Activated CD8-positive, alpha-beta memory T cell treated with anti-CD3 and anti-CD28 coated beads, Interleukin-2, amount 50 U/mL, for 1 hour (primary cell): ENCODE results near the gene SSBP1.
"Not testable (repeated sequence)": the region's sequence is repeated elsewhere in the genome, so short reads cannot be mapped to it uniquely, and the experiment has no call there.

Source experiments
- DNase-seq: peaks from one replicate; pipeline ENCODE4 v3.0.0-alpha.2; 2020; ENCODE audit errors: extremely low read depth

The SSBP1 gene

DNA sequence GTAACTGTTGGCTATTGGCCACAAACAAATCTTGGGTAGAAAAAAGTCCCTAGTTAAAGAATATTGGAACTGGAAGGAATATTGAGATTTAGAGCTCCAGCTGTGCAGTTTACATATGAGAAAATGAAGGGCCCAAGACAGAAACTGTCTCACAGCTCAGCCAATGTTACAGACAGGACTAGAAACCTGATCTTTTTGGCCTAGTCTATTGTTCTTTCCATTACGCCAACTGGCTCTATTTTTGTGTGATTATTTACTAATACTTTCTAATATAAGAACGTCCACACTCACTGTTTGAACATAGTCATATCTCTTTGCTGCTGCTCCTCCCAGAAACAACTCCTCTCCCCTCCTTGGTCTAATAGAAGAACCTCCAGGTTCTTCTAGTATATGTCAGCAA is 28.8 kb upstream of the SSBP1 start:
- no peak for DNase-seq

DNA sequence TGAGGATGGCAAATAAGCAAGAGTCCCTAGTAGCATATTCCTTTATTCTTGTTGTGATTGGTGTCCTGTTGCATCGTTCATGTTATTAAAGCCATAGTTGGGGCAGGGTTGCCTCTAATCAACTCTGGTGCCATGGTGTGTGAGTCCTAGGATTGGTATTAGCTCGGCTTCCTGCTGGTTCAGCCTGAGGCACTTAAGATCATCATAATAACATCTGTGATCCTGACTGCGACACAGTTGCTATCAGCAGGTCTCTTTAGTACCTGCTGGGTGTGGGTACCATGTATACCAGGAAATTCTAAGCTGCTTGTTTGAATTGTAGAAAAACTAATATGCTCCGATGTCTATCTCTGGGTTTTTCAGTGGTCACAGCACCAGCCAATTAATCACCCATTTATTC is 28.4 kb upstream of the SSBP1 start:
- DNase-seq: no peak

DNA sequence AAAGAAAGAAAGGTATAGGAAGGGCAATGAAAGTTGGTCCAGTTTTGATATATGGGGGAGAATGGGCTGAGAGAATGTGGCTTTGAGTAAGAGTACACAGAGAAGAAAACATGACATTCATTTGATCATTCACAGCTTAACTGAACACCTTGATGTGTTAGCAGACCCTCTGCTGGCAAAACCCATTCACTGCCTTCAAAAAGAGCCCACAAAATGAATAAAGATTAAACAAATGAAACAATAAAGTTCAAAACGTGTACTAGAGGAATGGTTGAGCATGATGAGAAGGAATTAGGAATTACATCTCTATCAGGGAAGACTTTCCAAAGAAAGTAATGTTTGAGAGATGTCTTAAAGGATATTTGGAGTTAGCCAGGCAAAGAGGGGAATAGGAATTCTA is 27.9 kb upstream of the SSBP1 start:
- DNase-seq: no peak

DNA sequence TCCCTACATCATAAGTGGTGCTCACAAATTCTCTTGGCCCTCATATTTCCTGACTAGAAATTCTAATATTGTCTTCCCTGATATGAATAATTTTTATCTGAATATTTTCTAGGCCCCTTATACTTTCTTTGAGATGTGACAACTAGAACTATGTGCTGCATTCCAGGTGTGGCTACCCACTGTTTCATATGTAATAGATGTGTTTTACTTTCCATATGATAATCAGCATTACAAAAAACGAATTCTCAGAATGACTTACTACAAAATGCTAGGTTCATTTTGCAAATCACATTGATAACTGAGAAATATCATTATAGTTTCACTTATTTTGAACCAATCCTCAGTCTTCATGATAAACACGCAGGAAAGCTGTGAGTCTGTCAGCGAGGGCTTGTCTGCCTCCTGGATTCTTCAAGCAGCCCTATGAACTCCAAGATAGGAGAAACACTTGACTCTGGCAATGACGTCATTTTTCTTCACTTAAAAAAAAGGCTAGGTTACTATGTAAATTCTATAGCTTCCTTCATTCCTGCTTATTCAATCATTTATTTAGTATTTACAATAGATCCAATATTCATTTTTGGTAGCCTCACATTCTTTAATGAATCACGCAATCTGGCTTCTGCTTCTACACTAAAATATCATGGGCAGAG is 25.4 kb upstream of the SSBP1 start:
- DNase-seq: no peak

DNA sequence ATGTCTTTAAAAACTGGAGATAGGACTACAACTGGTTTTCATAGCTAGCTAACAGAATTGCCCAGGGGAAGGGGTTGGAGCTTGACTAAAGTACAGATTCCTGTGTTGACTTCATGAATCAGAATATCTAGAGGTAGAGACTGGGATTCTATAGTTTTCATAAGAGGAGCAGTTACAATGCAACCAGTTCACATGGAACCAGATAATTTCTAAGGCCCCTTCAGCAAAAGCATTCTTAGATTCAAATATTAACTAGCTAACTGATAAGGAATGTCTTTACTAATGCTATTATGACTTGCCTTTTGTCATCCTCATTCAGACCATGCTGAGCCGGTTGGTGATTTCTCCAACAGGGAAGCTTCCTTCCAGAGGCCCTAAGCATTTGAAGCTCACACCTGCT is 24.3 kb upstream of the SSBP1 start:
- no peak for DNase-seq

DNA sequence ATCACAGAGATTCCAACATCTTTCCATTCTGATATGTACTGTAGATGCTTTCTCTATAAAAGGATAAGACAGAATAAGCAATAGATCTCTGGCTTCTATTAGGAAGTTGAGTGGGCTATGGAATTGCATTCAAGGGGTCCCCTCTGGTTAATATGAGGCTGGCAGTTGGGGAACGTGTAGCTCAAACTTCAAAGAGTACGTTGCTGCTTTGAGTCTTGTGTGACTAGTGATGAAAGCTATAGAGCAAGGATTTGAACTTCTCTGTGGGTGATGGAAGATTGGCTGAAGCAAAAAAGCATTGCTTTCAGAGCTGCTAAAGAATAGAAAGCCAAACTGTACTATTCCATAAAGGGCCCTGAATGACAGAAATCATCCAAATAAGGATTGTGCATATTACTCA is 23.6 kb upstream of the SSBP1 start:
- no peak for DNase-seq

DNA sequence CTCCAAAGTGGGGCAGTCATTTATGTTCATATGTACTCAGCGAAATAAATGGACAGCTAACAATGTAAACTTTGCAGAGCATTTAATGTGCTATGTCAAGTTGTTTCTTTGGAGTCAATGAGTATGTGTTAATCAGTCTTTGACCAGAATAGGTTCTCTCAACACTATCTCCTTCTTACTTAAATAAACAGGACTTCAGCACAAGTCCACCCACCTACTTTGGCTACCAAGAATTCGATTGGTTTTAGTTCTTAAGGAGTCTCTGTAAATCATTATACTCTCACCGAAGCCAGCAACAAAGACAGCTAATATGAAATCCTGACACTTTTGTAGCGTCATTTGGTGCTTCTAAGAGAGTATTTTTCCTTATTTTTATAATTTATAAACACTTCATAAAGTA is 23.1 kb upstream of the SSBP1 start:
- DNase-seq: no peak

DNA sequence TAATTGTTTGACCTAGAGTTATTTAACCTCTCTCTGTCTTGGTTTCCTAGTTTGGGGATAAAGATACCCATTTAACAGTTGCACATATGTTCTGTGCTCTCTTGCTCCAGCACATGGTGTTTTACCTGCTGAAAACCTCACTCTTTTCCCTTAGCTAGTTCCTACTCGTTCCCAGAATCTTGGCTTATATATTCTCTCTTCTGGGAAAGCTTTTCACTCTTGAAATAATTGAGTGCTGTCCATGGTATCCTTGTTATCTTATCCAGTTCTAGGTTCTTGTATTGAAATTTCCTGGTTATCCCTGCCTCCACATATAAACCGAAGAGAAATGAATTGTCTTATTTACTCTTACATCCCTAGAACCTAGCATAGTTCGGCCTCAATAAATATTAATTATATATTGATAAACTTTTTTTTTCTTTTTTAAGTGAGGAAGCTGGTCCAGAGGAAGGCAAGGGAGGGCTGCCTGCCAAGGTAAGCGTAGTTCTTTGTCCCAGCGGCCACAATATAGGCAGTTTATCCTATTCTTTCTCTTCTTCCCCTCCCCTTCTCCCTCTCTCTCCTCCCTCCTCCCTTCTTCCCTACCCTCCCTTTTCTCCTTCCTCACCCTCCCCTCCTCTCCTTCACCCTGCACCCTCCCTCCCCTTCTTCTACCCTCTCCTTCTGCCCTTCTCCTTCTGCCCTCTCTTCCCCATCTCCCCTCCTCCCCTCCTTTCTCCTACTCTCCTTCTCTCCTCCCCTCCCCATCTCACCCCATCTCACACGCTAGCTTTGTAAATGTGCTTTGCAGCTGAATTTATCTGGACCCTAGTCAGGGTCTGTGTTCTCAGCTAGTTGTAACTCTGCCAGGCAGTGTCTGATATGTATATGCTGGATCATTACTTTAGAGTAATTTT is 22.1 kb upstream of the SSBP1 start:
- DNase-seq: no peak

DNA sequence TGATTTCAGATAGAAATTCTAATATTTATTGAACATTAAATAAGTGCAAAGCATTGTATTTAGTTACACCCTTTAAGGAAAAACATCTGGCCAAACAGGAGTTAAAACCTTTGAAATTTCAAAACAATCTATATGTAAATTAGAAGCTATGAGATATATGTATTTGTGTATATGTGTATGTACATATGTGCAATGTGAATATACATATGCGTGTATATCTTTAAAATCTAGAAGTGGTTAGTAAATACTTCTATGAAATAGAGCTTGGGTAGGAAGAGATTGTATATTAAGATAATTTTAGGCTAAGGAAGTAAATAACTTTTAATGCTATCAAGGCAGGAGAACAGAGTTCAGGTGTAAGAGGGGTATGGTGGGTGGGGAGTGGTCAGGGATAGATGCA is 20.7 kb upstream of the SSBP1 start:
- no peak for DNase-seq

DNA sequence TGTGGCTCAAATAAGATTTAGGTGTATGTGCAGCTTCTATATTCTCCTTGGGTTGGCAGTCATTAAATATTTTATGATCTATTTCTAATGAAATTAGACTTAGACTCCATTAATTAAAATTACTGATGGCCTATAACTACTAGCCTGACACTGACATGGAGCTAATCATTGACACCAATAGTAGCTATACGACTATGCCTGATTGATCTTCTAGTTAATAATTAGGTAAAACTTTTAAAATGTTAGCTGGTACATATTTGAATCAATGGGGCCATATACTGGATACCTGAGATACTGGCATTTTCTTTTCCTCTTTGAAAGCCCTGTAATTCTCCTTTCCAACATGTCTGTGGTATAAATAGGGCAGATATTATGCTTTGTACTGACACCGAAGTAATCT is 15.6 kb upstream of the SSBP1 start:
- no peak for DNase-seq

DNA sequence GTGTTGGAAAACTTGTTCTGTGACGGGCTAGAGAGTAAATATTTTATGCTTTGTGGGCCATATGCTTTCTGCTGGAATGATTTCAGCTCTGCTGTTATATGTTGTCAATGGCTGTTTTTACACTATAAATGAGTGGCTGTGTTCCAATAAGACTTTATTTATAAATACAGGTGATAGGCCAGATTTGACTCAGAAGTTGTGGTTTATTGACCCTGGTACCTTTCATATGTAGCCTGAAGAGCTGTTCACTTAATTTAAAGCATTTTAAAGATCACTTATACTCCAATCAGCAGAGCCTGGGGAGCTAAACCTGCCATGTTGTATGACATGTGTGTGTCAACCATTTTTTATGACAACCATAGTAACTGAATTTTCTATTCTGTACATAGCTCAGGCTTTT is 9.1 kb upstream of the SSBP1 start:
- no peak for DNase-seq

DNA sequence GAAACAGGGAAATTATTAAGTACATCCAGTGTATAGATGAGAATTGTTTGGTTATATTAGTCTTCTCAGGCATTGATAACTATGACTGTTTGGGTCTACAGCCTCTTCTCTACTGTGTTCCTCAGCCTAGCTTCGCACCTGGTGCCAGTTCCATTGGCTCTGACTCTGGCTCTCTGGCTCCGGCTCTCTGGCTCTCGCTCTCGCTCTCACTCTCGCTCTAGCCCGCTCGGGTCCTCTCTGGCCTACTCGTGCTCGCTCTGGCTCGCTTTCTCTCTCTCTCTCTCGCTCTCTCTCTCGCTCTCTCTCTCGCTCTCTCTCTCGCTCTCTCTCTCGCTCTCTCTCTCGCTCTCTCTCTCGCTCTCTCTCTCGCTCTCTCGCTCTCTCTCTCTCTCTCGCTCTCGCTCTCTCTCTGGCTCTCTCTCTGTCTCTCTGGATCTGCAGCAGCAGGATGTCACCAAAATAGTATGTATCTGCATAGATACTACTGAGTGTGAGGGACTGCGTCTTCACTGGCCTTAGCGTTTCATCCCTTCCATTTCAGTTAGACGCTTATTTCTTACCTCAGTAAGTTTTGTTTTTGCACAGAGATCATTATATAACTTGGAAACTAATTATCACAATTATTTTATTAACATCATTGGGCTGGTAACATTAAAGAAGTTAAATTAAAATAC is 6.5 kb upstream of the SSBP1 start:
- no peak for DNase-seq

DNA sequence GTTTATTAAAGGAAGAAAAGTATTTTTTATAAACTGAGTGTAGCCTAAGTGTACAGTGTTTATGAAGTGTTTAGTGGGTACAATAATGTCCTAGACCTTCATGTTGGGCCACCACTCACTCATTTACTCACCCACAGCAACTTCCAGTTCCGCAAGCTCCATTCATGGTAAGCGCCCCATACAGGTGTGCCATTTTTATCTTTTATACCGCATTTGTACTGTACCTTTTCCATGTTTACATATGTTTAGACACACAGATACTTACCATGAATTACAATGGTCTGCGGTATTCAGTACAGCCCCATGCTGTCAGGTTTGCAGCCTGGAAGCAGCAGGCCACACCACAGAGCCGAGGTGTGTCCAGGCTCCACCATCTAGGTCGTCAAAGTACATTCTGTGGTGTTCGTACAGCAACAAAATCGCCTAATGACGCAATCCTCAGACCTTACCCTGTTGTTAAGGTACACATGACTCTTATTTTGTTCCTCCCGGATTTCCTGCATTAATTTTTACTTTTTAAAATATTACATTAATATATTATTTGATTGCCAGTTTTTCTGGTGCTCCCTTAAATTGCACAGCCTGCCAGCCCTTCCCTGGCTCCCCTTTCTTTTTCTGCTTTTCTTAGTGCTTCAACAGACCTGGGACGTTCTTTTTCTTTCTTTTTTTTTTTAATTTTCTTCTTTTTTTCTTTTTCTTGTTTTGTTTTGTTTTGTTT is 881 bp upstream of the SSBP1 start:
- DNase-seq: peak; percentile 20

DNA sequence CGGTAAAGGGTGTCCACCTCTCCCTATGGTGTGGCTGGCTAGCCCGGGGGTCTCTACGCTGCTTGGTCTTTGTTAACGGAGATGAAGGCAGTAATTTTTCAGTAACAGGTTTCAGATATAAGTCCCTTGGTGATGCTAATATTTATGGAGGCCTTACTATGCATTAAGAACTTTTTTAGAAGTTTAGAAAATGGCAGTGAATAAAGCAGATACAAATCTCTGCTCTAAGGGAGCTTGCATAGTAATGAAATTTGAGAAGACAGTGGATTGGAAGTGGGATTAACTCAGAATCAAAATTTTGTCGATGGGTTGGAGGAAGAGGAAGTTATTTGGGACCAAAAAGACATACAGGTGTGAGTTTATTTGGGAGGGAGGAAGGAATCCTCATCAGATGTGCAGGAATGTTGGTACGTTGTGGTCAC is 445 bp downstream of the SSBP1 start:
- no peak for DNase-seq

DNA sequence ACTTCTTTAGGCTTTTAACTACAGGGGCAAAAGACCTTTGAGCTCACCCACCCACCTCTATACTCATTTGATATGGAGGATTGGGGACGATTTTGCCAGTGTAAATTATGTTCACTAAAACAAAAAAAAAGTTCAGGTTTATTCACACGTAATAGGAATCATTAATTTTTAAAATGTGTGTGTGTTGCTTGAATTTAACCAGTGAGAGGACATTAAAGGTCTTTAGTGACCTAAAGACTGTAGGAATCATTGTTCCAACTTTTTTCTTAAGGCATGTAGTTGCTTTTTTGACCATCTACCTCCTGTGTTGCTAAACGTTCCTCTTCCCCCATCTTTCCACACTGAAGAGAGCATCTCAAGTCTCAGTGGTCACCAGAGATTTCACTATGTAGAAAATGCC is 1.1 kb downstream of the SSBP1 start:
- DNase-seq: no peak

DNA sequence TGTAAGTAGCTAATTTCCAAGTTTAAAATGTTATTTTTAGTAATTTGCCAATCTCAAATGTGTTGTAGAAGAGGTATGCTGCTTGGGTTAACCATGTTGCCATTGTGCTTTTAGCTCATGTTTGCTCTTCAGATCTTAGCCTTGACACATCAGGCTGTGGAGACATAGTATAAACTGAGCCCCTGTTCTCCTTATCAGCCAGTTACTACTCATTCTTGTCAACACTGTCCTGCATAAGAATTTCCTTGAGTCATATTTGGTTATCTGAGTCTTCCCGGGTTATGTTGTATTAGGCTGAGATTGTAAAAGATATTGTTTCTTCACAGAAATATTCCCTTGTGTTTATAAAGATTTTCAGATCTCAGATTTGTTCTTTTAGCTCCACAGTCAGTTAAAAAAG is 4.1 kb downstream of the SSBP1 start:
- DNase-seq: no peak

DNA sequence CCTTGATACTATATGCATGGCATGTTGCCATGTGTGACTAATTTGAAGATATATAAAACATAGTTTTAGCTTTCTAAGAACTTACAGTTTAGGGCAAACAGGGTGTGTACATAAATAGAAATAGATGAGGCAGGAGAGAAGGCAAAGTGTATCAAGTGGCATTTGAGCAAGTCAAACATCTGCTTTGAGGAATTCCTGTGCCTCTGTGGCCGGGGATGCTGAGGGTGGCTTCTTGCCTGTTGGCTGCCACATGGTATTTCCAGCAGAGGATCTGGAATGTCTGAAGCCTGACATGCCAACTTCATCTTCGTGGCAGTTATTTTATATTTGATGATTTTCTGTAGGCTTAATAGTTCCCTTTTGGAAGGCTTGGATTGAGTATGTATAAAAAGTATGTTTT is 6.0 kb downstream of the SSBP1 start:
- DNase-seq: no peak

DNA sequence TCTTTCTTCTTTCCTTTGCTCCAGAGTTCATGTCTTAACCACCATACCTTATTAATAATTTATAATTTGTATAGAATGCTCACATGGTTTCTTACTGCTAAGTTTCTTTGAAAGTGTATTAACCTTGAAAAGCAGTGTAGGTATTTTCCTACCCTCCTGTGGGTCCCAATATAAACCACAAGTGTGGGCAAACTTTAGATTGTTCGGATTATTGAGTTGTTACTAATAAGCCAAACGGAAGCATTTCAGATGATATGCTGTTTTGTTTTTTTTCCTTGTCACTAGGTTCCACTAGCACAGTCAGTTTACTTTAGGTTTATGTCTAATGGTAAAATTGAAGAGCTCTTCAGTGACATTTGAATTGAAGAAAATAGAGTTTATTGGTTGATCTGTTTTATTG is 10.2 kb downstream of the SSBP1 start:
- DNase-seq: no peak

DNA sequence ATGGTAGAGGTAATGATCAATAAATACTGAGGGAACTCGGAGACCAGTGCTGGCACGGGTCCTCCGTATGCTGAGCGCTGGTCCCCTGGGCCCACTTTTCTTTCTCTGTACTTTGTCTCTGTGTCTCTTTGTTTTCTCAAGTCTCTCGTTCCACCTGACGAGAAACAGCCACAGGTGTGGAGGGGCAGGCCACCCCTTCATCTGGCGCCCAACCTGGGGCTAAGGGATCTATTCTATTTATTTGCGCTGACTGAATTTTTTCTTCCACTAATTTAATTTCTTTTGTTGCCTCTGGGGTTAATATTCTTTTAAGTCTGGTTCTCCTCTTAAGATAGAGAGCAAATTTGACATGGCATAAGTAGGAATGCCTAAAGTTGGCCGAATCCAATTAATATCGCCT is 13.7 kb downstream of the SSBP1 start:
- not testable (repeated sequence) for DNase-seq

DNA sequence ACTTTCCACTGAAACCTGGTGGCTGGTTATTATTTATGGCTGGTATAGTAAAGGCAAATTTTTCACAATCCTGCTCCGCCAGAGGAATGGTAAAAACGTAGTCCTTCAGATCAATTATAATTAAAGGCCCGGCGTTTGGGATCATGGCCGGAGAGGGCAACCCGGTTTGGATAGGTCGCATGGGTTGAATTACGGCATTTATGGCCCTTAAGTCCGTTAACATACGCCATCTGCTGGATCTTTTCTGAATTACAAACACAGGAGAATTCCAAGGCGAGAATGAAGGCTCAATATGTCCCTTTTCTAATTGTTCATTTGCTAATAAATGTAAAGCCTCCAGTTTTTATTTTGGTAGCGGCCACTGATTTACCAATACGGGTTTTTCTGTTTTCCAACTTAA is 14.5 kb downstream of the SSBP1 start:
- no peak for DNase-seq

DNA sequence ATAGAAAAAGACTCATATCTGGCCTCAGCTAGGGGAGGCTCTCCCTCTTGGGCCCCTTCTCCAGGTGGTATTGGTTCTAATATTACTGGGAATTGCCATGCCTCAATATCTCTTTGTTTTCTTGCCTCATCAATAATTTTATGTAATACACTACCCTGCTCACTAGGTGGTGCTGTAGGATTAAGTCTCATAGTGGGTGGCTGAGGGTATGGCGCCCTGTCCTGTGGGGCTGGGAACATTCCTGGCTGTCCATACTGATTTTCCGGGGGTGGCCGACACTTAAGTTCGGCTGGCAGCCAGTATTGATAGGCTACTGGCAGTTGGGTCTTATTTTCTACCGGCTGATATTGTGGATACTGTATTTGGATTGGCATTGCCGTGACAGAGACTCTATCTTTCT is 16.8 kb downstream of the SSBP1 start:
- DNase-seq: no peak

DNA sequence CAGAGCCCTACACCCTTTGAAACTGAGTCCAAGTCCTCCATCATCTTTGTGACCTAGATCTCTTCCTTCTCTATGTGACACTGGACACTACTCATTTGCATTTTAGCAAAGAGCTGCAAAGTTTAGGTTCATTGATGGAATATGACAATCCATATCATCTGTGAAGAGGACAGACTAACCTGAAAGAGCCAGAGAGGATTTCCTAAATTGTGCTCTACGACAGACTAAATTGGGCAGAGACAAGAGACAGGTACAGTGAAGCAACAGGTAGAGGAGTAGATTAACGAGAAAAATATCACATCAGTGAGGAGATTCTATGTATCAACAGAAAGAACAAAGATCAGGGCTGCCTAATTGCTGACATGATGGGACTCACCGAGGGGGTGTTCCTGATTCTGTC is 25.6 kb downstream of the SSBP1 start, which contains the start of gene TAS2R3:
Gene TAS2R3, plus strand, starts transcription at position 301 of the 400 bp plus-strand sequence. Its CDS starts 62 bp downstream, at position 363.
- DNase-seq: no peak
